ENCODE measurements around the gene SFI1.
"Not testable (repeated sequence)": the region's sequence is repeated elsewhere in the genome, so short reads cannot be mapped to it uniquely, and the experiment has no call there.

The SFI1 gene, protein sequence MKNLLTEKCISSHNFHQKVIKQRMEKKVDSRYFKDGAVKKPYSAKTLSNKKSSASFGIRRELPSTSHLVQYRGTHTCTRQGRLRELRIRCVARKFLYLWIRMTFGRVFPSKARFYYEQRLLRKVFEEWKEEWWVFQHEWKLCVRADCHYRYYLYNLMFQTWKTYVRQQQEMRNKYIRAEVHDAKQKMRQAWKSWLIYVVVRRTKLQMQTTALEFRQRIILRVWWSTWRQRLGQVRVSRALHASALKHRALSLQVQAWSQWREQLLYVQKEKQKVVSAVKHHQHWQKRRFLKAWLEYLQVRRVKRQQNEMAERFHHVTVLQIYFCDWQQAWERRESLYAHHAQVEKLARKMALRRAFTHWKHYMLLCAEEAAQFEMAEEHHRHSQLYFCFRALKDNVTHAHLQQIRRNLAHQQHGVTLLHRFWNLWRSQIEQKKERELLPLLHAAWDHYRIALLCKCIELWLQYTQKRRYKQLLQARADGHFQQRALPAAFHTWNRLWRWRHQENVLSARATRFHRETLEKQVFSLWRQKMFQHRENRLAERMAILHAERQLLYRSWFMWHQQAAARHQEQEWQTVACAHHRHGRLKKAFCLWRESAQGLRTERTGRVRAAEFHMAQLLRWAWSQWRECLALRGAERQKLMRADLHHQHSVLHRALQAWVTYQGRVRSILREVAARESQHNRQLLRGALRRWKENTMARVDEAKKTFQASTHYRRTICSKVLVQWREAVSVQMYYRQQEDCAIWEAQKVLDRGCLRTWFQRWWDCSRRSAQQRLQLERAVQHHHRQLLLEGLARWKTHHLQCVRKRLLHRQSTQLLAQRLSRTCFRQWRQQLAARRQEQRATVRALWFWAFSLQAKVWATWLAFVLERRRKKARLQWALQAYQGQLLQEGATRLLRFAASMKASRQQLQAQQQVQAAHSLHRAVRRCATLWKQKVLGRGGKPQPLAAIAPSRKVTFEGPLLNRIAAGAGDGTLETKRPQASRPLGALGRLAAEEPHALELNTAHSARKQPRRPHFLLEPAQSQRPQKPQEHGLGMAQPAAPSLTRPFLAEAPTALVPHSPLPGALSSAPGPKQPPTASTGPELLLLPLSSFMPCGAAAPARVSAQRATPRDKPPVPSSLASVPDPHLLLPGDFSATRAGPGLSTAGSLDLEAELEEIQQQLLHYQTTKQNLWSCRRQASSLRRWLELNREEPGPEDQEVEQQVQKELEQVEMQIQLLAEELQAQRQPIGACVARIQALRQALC

DNA sequence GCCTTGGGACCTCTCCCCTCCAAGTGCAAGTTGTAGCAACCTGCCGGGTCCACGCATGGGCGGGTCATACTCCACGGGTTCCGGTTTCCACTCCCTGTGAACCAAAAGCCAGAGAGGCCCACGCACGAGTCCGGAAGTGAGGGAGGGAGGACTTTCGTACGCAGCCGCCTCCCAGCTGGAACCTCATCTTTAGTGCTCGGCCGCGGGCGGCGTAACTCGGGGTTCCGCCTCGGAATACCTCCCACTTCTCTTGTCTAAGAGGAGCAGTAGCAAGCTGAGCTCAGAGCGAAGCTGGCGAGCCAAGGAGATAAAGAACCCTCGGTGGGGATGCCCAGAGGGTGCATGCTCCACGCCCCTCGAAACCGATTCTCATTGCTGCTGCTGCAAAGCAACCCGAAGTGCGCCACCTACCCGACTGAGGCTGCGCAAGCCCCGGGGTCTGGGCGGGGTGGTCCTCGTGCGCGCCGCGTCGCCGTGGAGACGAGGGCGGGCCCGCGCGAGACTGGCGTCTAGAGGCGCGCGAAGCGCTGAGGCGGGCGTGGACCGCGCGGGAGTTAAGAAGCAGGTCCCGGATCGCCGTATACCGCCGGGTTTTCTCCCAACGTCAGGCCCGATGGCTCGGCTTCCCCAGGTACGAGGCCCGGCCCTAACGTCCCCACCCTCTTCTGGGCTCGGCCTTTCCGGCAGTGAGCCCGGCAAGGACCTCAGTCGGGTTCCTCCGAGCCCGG is at the start of gene SFI1:
Gene SFI1 (plus strand): TSS at position 530 of the 728 bp plus-strand sequence. CDS start 11,749 bp downstream, outside the sequence.
- DNase-seq (ENCODE audit: extremely low spot score, insufficient read length, low read depth) (peak; percentile 80), FAIRE-seq (peak; percentile 98)

DNA sequence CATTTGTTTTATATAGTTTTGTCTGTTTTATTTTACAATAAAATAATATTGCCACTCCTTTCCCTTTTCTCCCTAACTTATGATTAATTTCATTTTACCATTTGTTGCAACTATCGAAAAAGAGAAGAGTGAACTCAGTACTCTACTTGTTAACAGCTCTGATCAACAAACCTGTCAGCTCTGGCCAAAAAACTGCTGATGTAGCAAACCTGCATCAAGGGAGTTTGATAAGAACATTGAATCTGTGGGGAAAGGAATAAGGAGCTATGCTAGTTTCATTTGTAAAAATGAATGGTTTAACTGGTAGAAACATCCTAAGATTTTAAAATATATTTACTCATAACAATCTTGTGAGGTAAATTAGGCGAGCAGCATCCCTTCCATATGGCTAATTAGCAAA is 49.6 kb upstream of the SFI1 start:
- DNase-seq (ENCODE audit: extremely low spot score, insufficient read length, low read depth) (no peak), FAIRE-seq (no peak)

DNA sequence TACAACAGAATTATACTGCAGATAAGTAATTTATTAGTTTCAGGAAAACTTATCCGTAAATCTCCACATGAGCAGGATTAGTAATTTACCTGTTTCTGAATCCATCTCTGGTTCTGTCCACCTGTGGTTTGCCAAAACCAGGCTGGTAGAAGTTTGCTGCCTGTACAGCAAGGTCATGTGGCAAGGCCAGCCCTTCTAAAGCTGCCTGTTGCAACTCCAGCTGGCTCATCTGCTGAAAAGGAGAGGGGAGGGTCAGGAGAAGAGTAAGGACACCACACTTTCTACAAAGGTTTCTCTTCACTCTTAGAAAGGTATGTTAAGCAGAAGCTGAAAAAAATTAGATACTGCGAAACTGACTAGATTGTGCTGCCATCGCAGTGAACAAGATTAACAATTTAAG is 49.0 kb upstream of the SFI1 start:
- DNase-seq (ENCODE audit: extremely low spot score, insufficient read length, low read depth) (no peak), FAIRE-seq (no peak)

DNA sequence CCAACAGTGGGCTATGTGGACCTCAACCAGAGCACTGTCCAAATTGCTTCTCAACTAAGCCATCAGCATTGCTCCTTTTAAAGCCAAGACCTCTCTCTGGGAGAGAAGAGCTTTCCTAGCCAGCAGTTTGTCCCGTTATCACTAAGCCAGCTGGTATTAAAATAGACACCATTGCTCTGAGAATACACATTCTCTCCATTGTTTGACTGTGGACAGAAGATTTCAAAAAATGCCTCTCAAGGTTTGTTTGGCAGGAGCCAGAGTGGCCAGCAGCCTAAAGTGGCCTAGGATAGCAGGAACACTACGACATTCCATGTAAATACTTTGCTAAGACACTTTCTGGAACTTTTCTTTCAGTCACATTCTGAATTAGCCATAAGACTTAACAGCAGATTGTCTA is 48.0 kb upstream of the SFI1 start:
- FAIRE-seq (no peak), DNase-seq (ENCODE audit: extremely low spot score, insufficient read length, low read depth) (no peak)

DNA sequence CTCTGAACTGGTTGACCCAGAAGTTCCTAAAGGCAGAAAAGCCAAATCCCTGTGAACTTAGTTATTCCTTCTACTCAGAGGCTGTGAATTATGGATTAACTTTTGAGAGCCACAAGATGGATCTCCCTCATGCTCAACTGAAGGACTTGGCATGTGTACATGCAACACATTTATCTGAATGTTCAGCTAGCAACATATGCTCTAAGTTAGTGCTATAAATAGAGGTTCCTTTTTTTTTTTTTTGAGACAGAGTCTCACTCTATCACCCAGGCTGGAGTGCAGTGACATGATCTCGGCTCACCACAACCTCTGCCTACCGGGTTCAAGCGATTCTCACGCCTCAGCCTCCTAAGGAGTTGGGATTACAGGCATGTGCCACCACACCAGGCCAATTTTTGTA is 46.8 kb upstream of the SFI1 start:
- DNase-seq (ENCODE audit: extremely low spot score, insufficient read length, low read depth) (no peak), FAIRE-seq (peak; percentile 9)

DNA sequence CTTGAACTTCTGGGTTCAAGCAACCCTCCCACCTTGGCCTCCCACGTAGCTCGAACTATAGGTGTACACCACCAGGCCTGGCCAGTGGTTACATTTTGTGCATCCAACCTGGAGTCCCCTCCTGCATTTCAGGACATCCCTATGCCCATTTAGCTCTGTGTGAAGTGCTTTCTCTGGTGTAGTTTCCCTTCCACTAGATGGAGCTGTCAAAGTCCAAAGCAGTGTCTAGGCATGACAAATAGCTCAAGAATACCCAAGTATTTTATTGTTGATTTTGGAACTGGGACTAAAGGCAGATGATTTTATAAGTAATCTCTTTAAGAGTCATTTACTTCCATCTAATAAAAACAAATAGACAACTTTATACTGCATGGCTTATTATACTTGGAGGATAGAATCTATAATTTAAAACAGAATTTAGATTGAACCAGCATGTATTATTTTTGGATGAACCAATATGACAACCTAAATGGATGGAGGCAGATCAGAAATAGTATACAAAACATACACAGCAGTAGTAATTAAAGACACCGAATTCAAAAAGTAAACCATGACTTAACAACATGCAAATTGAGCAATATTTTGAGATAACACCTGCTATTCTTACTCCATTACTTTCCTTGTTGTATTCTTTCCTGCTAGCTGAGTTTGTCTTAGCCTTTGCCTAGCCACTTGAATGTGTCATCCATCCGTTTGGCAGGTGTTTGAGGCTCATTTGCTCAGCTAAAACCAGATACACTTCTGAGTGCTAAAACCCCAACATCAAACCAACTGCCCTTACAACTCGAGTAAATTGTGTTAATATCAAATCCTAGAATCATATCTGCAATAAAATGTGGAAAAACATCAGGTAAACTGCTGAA is 44.4 kb upstream of the SFI1 start:
- peak; percentile 11 for DNase-seq (ENCODE audit: extremely low spot score, insufficient read length, low read depth)
- peak; percentile 78 for FAIRE-seq

DNA sequence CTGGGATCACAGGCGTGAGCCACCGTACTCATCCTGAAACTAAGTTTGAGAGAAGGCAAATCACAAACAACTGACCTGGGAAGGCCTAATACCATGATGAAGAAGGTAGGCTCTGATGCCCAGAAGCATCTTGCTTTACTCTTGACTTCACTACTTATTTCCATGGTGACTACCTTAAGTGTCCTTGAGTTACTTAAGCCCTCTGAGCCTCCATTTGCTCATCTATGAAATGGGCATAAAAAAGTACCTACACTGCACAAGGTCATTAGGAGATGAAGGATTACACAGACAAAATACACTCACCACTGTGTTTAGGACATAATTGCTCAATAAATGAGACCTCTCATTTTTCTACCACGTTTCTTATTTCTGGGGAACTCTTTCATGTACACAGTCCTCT is 34.6 kb upstream of the SFI1 start:
- no peak for DNase-seq (ENCODE audit: extremely low spot score, insufficient read length, low read depth)
- no peak for FAIRE-seq

DNA sequence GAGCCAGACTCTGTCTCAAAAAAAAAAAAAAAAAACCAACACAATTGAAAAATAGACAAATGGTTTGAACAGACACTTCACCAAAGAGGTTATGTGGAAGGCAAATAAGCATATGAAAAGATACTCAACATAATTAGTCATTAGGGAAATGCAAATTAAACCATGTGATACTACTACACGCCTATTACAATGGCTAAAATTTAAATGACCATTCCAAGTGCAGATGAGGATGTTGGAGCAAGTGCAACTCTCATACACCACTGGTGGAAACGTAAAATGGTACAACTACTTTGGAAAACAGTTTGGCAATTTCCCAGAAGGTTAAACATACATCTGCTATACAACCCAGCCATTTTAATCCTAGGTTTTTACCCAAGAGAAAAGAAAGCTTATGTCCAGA is 31.0 kb upstream of the SFI1 start:
- no peak for DNase-seq (ENCODE audit: extremely low spot score, insufficient read length, low read depth)
- peak; percentile 5 for FAIRE-seq

DNA sequence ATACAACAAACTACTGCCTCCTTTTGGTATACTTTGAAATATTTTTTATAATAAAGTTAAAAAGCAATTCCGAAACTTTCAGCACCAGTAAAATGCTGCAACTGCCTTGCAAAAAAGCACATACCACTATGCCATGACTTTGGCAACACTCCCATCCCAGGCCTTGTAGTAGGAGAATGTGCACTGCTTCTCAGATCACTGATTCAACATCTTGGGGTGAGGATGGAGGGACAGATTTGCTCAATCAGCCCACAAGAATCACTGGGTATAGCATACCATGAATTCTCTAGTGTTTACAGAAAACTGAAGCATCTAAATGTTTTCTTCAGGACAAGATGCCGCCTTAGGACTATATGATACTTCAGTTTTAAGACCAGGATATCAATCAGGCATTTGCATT is 21.6 kb upstream of the SFI1 start:
- FAIRE-seq: no peak

DNA sequence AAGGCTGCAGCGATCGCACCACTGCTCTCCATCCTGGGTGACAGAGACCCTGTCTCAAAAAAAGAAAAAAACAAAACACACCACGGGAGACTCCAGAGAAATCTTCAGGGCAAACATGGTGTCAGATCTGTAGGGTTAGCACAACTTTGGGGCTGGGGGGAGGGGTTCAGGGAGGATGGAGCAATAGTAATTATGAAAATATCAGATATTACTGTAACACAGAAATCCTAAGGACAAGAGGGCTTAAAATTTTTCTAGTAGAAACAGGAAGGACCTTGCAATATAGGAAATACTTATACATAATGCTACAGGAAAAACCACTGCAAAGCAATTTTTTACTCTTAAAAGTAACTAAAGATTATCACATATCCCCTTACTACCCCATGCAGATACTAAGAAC is 20.5 kb upstream of the SFI1 start:
- no peak for DNase-seq (ENCODE audit: extremely low spot score, insufficient read length, low read depth)
- no peak for FAIRE-seq

More for the DNA sequence above, 21.6 kb upstream of the SFI1 start:
- DNase-seq (ENCODE audit: extremely low spot score, insufficient read length, low read depth): no peak

DNA sequence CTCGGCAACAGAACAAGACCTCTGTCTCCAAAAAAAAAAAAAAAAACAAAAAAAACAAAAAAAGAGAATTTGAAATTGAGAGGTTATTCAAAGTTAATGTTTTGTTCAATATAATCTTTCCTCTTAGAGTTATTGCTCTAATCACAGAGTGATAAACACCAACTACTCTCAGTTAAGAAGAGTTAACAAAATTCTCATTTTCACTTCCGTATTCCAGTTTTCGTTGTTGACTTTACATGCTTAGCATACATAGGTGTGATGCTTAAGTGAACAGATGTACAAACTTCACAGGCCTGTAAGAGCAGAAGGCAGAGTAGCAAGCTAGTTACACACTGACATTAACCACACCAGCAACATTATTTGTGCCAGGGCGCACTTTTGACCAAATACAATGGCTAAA is 19.0 kb upstream of the SFI1 start:
- peak; percentile 95 for FAIRE-seq
- peak; percentile 35 for DNase-seq (ENCODE audit: extremely low spot score, insufficient read length, low read depth)

DNA sequence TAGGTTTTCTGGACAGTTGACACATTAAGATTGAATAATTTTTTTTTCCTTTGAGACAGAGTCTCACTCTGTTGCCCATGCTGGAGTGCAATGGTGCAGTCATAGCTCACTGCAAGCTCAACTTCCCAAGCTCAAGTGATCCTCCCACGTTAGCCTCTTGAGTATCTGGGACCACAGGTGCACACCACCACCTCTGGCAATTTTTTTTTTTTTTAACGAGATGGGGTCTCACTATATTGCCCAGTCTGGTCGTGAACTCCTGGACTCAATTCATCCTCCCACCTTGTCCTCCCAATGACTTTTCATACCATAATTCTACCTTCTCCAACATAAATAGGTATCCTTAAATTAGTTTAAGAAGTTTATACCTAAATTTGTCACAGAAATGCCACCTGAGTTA is 15.2 kb upstream of the SFI1 start:
- no peak for FAIRE-seq
- DNase-seq (ENCODE audit: extremely low spot score, insufficient read length, low read depth): no peak

DNA sequence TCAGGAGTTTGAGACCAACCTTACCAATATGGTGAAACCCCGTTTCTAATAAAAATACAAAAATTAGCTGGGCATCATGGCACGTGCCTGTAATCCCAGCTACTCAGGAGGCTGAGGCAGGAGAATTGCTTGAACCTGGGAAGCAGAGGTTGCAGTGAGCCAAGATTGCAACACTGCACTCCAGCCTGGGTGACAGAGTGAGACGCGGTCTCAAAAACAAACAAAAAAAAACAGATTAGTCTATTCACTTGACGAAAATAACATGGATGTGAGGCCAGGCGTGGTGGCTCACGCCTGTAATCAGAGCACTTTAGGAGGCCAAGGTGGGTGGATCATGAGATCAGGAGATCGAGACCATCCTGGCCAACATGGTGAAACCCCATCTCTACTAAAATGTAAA is 13.9 kb upstream of the SFI1 start:
- not testable (repeated sequence) for DNase-seq (ENCODE audit: extremely low spot score, insufficient read length, low read depth); FAIRE-seq

DNA sequence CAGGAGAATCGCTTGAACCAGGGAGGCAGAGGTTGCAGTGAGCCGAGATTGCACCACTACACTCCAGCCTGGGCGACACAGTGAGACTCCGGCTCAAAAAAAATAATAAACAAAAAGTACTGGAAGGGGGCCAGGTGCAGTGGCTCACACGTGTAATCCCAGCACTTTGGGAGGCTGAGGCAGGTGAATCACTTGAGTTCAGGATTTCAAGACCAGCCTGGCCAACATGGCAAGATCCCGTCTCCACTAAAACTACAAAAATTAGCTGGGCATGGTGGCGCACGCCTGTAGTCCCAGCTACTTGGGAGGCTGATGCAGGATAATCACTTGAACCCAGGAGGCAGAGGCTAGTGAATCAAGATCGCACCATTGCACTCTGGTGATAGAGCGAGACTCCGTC is 10.0 kb upstream of the SFI1 start:
- DNase-seq (ENCODE audit: extremely low spot score, insufficient read length, low read depth); FAIRE-seq: not testable (repeated sequence)

DNA sequence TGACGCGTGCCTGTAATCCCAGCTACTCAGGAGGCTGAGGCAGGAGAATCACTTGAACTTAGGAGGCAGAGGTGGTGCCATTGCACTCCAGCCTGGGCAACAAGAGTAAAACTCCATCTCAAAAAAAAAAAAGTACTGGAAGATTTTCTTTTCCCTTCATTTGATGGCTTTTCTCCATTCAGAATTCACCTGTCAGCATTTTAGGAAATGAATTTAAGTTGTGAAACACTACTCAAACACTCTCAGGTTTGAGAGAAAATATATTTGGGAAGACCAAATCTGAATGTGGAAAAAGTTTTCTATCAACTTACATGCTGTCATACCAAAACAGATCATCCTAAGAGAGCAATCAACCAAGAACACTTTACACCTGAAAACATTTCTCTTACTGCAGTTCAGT is 9.4 kb upstream of the SFI1 start:
- no peak for FAIRE-seq
- DNase-seq (ENCODE audit: extremely low spot score, insufficient read length, low read depth): no peak

DNA sequence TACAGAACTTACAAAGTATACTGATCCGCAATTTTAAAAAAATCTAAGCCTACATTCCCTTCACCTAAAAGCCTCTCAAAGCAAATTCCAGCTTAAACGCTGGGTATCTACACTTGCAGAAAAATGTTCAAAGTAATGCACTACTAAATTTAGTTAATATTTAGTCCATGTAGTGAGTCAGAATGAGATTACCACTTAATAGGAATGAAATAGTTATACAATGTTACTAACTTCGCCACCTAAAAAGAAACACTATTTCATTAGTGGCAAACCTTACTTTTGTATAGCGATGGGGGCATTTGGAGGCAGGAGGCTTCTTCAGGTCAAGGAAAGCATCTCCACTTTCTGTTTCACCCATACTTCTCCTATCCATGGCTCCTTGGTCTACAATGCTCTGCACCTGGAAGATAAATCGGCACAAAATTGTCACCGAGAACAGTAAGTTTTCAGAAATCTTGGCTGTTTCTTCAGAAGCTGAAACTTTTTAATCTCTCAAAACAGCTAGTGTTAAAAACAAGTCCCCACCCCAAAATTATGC is 7.9 kb upstream of the SFI1 start:
- peak; percentile 70 for FAIRE-seq
- DNase-seq (ENCODE audit: extremely low spot score, insufficient read length, low read depth): no peak

DNA sequence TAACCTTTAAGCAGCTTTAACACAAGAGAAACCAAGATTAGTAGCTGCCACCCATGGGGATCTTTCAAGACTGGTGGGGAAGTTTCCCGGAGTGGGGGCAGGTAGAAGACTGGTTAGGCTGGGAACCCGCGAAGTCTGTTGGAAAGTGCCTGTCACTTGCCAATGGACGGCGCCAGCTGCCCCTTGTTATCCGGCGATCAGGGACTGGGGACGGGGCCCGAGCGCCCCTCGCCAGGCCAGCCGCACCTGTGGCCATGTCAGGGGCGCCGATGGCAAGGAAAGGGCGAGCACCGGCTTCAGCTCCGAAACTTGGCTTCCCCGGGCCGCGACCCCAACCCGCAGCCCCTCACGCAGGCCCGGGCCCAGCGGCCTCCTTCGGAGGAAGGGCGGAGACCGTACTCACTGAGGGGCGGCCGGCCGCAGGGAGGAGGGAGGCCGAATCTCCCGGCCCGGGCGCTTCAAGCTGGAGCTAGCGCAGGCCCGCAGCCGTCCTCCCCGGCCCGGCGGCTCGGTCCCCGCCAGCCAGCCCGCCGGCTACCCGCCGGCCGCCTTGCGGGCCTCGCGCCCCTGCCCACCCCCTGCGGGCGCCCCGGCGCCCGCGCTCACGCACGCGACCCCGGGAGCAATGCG is 7.2 kb upstream of the SFI1 start:
- no peak for DNase-seq (ENCODE audit: extremely low spot score, insufficient read length, low read depth)

More for the DNA sequence above, 7.2 kb upstream of the SFI1 start:
- FAIRE-seq: peak; percentile 38

All from GM18507 (cell line).